SW480 (cell line): Measurements from ENCODE around the gene LARP6.
"Not testable (repeated sequence)": the region's sequence is repeated elsewhere in the genome, so short reads cannot be mapped to it uniquely, and the experiment has no call there.

Experiments used
- DNase-seq: peaks from one replicate; pipeline ENCODE4 v3.0.0-alpha.2; 2016; ENCODE audit warnings: low spot score

LARP6 gene

DNA sequence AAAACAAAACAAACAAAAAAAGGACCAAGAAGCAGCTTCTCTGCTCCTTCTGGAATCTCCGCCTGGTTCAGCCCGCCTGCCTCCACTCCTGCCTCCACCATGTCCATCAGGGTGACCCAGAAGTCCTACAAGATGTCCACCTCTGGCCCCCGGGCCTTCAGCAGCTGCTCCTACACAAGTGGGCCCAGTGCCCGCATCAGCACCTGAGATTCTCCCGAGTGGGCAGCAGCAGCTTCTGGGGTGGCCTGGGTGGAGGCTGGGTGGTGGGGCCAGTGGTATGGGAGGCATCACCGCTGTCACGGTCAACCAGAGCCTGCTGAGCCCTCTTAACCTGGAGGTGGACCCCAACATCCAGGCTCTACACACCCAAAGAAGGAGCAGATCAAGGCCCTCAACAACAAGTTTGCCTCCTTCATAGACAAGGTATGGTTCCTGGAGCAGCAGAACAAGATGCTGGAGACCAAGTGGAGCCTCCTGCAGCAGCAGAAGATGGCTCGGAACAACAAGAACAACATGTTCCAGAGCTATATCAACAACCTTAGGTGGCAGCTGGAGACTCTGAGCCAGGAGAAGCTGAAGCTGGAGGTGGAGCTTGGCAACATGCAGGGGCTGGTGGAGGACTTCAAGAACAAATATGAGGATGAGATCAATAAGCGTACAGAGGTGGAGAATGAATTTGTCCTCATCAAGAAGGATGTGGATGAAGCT lies 4.8 kb upstream of the LARP6 start:
- not testable (repeated sequence) for DNase-seq

DNA sequence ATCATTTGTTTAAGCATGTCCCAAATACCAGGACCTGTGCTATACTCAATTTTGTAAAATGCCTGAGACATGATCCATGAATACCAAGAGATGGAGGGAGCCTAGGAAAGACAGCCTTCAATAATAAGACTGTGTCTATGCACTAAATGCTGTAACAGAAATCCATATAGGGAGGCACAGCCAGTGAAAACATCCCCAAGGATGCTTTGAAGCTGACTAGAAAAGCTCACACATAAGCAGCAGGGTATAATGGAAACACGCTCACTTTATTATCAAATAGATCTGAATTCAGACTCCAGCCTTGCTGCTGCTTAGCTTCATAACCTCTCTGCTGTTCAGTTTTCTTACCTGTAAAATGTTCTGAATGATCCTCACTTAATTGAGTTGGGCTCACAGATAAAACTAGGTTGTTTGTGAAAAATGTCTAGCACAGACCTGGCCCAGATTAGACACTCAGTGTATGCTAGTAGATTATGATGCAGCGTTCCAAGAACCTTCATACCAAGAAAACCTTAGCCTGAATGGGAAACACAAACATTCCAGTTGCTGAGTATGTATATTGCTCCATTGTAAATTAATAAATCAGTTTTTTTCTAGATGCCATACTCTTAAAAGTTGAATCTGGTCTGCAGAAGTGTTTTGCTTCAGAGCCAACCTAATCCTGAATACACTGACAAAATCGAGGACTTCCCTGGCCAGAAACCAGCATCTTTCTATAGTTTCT lies 3.8 kb upstream of the LARP6 start:
- no peak for DNase-seq

- DNase-seq = peak; percentile 71
Observed at GRCh38 chr15:70856884-70857561, 3.1 kb upstream of the LARP6 start.

DNA sequence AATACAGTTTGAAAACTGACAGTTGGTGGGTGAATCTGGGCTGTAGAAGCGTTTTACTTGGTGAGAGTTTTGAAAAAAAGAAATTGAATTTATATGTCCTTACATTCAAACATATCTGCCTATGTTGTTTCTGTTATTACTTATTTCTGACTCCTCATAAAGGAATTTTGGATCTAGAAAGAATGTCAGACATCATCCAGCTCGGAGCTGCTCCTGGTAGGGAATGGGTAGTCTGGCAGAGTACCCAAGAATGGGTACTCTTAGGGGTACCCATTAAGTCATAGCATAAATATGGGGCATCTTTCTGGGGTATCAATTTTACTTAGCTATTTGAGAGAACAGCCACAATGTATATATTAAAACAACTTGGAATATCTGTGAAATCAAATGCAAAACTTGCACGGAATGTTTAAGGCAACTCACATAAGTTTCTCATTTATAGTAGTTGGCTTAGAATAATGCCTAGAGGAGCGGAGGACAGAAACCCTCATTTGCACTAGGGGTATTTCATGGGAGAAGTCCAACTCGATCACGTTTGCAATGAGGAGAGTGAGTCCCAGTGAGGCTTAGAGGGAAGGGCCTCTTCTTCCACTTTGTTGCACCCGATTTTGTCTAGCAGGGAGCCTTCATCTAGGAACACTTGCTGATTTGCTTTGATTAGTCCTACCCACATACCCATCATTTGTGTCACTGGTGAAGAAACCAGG lies 2.4 kb upstream of the LARP6 start:
- no peak for DNase-seq

- DNase-seq = no peak
Observed at GRCh38 chr15:70855764-70856163, 1.8 kb upstream of the LARP6 start.

- peak; percentile 38 for DNase-seq
Observed at GRCh38 chr15:70854666-70854976, 664 bp upstream of the LARP6 start.

GRCh38 chr15:70853318-70853972 lies 512 bp downstream of the LARP6 start:
- DNase-seq = peak; percentile 39

- DNase-seq = no peak
Observed at GRCh38 chr15:70852501-70853317, 1.2 kb downstream of the LARP6 start.

- no peak for DNase-seq
Observed at GRCh38 chr15:70851889-70852288, 2.1 kb downstream of the LARP6 start.

DNA sequence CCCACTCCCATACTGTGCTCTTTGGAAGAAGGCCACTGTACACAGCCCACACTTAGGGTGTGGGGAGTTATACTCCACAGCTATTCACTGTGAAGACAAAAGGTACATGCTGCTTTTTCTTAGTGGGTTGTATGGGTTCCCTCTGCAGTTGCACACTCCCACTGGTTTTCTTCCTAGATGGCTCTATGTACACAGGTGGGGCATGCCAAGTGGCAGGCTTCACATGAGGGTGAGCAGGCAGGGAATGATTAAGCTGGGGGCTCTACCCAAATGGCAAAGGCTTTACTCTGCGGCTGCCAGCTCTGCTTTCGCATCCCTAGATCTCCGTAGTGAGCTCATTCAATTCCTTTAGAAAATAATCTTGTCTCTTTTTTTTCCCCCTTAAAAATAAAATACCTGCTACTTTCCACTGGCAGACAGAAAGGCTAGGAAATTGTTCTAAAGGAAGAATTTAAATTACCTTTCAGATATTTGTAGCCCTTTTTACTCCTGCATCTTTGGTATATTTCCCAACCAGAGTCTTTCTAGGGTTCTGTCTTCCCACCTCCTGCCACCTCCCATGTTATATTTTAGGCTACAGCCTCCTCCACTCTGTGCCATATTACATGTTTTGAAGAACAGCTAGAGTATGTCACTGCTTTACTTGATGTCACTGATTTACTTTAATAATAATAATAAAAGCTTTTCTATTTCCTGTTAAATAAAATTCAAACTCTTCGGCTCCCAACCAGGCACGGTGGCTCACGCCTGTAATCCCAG lies 8.2 kb downstream of the LARP6 start:
- DNase-seq = no peak

- DNase-seq = no peak
Observed at GRCh38 chr15:70837476-70837875, 16.5 kb downstream of the LARP6 start.

DNA sequence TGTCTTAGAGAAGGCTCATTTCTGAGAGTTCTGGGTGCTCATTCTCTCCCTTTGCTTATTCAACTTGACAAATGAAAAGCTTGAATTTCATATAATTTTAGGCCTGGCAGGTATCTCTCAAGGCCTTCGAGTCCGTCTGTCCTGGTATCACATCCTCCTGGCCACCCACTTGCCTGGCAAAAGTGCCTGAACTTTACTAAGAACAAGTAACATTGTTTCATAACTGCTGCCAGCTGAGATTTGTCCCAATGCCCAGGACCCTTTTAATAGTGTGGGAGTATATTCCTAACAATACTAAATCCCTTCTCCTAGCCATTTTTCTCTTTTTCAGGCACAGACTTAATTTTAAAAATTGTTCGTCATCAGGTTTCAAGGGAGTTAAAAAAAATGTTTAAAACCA lies 18.1 kb downstream of the LARP6 start:
- no peak for DNase-seq

- DNase-seq = no peak
Observed at GRCh38 chr15:70835415-70835814, 18.5 kb downstream of the LARP6 start.

- DNase-seq = no peak
Observed at GRCh38 chr15:70834999-70835398, 19.0 kb downstream of the LARP6 start.

GRCh38 chr15:70833861-70834765 lies 19.8 kb downstream of the LARP6 start:
- DNase-seq = peak; percentile 78

GRCh38 chr15:70833422-70833821 lies 20.5 kb downstream of the LARP6 start:
- DNase-seq = no peak

- no peak for DNase-seq
Observed at GRCh38 chr15:70832176-70832575, 21.8 kb downstream of the LARP6 start.

- no peak for DNase-seq
Observed at GRCh38 chr15:70831094-70831911, 22.7 kb downstream of the LARP6 start.

DNA sequence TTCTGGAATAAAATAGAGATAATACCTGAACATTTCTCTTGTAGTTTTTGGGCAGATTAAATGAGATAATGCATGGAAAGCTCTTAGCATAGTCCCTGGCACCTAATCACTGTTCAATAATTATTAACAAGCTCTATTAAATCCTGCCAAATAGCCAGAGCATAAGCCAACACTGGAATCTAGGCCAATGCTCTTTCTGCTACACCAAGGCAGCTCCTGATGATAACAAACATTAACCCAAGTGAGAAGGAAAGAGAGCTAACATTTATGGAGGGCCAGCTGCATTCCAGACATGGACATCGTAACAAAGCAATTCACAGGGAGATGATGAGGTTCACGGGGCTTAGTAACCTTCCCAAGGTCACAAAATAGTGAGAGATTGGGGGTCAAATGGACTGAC lies 23.3 kb downstream of the LARP6 start:
- DNase-seq = no peak
